22Rv1 (cell line): ENCODE measurements around the gene CECR2.

Experiments used
- H3K27ac ChIP-seq: fragments of 450-650 bp; 2 replicates; pipeline ENCODE4 v1.5.1; 2017
- ZFX ChIP-seq: fragments of 450-650 bp; IDR thresholded peaks from 2 replicates; pipeline ENCODE4 v1.6.1; 2017; ENCODE audit warnings: antibody characterized with exemption, borderline replicate concordance
- TF ChIP-seq, protein P1 (sequence below): fragments of 450-650 bp; IDR thresholded peaks from 2 replicates; pipeline ENCODE4 v1.5.1; 2017; ENCODE audit warnings: mild to moderate bottlenecking

The CECR2 gene

DNA sequence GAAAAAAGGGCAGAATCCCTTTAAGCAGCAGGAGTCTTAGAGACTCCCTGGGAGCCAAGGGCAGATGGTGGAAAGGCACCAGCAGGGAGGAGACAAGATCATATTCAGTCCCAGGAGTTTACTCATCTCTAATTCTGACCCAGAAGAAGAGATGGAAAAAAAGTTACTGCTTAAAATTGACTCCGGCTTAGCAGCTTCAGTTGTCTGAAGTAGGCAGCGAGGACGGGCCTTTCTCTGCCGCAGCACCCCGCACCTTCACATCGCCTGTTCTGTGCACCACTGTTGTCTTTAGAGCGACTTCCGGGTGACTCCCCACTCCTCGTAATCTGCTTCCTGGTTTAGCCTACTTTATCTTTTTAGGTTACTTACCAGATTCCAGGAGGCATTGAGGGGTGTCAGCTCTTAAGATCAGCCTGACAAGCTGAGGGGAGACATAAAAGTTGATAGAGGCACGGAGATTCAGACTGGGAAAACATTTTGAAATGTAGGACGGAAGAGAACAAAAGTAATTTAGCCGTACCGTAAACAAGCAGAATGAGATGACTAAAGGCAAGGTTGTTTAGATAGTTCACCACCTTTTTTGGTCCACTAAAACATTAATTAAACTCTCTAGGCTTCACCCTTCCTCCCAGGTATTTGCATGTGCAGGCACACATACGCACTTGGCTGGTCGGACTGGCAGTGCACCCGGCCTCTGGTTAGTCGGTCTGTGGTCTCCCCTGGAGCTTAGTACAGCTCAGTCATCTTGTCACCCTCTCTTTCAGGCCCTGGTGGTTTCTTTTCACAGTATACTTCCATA is 74.3 kb downstream of the CECR2 start:
- H3K27ac ChIP-seq, result no peak overlapping the region
- TF ChIP-seq ZFX, result no peak
- TF ChIP-seq, protein P1, sequence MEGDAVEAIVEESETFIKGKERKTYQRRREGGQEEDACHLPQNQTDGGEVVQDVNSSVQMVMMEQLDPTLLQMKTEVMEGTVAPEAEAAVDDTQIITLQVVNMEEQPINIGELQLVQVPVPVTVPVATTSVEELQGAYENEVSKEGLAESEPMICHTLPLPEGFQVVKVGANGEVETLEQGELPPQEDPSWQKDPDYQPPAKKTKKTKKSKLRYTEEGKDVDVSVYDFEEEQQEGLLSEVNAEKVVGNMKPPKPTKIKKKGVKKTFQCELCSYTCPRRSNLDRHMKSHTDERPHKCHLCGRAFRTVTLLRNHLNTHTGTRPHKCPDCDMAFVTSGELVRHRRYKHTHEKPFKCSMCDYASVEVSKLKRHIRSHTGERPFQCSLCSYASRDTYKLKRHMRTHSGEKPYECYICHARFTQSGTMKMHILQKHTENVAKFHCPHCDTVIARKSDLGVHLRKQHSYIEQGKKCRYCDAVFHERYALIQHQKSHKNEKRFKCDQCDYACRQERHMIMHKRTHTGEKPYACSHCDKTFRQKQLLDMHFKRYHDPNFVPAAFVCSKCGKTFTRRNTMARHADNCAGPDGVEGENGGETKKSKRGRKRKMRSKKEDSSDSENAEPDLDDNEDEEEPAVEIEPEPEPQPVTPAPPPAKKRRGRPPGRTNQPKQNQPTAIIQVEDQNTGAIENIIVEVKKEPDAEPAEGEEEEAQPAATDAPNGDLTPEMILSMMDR, result no peak

DNA sequence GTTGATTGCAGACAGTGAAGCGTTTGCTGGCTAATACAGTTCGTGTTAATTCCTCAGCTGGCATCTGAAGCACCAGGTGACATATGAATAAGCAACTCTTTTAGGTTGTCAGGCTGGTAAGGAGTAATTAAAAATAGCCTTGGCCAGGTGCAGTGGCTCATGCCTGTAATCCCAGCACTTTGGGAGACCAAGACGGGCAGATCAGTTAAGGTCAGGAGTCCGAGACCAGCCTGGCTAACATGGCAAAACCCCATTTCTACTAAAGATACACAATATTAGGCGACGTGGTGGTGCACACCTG is 74.9 kb downstream of the CECR2 start:
- TF ChIP-seq ZFX, result no peak
- TF ChIP-seq, protein P1, result no peak
- no peak overlapping the region for H3K27ac ChIP-seq

DNA sequence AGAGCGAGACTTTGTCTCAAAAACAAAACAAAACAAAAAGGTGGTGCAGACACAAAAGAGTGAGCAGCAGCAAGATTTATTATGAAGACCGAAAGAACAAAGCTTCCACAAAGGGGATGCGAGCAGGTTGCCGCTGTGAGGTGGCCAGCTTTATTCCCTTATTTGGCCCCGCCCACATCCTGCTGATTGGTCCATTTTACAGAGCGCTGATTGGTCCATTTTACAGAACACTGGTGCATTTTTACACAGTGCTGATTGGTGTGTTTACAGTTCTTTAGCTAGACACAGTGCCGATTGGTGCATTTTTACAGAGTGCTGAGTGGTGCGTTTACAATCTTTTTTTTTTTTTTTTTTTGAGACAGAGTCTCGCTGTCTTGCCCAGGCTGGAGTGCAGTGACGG is 77.4 kb downstream of the CECR2 start:
- no peak for TF ChIP-seq ZFX
- TF ChIP-seq, protein P1, result no peak
- no peak overlapping the region for H3K27ac ChIP-seq

DNA sequence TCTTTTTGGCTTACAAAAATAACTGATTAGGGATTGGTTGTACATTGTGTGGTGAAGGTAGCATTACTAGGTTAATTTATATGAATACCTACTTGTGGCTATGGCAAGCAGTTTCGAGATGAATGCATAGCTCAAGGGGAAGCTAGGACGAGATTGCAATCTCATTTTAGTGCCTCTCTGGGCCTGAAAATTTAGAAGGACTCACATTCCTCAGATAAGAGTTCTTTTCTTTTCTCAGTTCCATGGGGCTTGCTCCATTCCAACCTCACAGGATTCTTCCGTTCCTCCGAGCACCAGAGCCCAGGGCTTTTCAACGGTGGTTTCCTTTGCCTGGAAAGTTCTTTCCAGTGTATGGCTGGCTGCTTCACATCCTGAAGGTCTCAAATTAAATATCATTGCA is 82.1 kb downstream of the CECR2 start:
- no peak for TF ChIP-seq ZFX
- TF ChIP-seq, protein P1, result no peak
- no peak overlapping the region for H3K27ac ChIP-seq

DNA sequence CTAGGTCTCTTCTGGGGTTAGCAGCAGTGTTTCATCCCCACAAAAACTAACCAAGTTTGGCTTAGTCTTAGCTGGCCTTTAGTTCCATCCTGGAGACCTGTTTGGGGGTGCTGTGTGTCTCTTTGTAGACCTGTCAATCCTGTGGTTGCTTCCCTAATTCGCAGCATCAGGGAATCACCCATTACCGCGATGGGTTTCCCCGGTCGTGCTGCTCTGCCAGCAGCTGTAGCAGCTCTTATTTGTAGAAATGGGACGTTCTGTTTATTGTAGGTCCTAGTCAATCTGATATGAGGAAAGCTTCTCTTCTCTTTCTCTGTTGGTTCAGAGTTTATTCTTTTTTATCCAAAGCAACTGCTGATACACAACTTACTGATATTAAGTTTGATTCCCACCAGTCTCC is 91.6 kb downstream of the CECR2 start:
- H3K27ac ChIP-seq, result no peak overlapping the region
- TF ChIP-seq ZFX, result no peak
- TF ChIP-seq, protein P1, result no peak

DNA sequence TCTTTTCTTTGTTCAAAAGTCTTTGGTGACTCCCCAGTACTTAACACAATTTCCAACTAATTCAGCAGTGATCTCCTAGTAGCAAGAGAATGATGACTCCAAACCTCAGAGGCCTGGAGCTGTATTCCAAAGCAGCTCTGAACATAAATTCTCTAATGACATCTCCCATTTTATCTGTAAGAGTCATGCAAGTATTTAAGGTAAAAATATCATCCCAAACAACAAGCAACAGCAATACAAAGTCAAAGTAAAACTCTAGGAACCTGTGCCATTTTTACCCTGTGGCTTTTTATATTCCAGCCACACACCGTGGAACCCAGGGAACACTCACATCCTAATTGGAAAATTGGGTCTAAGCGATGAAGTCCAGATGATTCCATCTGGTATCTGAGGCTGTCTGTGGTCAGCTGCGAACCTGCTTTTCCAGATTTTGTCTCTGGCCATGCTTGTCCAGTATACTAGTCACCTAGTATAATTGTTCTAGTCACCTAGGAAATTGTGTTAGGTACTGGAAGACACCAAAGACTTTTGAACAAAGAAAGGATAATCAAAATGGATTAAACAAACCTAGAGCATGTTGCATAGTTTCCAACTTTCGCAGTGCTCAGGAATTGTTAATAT is 101.7 kb downstream of the CECR2 start:
- TF ChIP-seq, protein P1, result no peak
- no peak for TF ChIP-seq ZFX
- H3K27ac ChIP-seq, result no peak overlapping the region

DNA sequence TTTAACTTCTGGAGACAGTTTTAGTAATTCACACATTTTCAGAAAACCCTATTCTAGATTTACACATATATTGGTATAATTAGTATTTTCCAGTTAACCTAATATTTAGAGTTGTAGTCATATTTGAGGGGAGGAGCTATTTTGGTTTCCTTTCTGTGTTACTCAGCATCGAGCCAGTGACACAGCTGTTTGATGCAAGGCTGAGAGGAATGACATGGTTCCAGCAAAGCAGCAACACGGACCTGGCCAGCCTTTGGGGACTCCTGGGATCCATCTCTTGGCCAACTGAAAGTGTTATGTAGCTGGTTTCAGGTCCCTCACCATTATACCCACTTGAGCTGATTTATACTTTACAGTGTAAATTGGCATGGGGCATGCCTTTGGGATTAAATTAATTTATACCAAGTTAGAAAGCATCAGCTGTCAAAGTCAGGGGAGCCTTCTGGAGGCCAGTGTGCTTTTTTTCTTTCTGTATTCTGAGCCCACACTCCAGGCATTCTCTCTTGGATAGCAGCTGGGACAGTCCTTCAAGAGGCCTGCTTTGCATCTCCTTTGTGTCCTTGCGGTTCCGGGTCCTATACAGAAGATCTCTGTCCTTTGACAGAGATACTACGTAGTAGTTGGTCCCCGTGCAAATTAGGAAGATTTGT is 102.8 kb downstream of the CECR2 start:
- TF ChIP-seq ZFX, result no peak
- TF ChIP-seq, protein P1, result no peak
- H3K27ac ChIP-seq, result no peak overlapping the region
